B cell (primary cell): ENCODE measurements around the gene TFAP2A. TPM values are rescaled to one million over a fixed set of nuclear protein-coding genes. Genes with fewer than 3 reads are reported as not detected.

Experiments used
- ATAC-seq: fragments of 200-7000 bp; cut with Tn5 transposase; one replicate; pipeline ENCODE4 v1.10.0; 2021; ENCODE audit warnings: low read depth, mild to moderate bottlenecking, moderate number of reproducible peaks, moderate library complexity
- CTCF ChIA-PET: fragments of 350-600 bp; sonication (Branson Sonifier 250); formaldehyde crosslinking; loops from one replicate; lab custom pipeline; 2021; ENCODE audit warnings: antibody characterized with exemption, inconsistent platforms; lab: Charles Lee
- POLR2A ChIA-PET: fragments of 350-600 bp; sonication (Branson Sonifier 250); formaldehyde crosslinking; loops from one replicate; lab custom pipeline; 2021; ENCODE audit warnings: antibody characterized with exemption; lab: Charles Lee
- DNase-seq: peaks from one replicate; pipeline ENCODE4 v3.0.0; 2013
- H2AFZ ChIP-seq: 2 replicates; pipeline ENCODE4 v1.6.1; 2012; ENCODE audit warnings: mild to moderate bottlenecking, low read depth, low read length; ENCODE audit not compliant: insufficient read depth, poor library complexity, severe bottlenecking
- H3K27ac ChIP-seq, 2 donors: 1 replicate in 1 of 2; 2 replicates in 1 of 2; pipeline ENCODE4 v1.5.1; 2012 to 2013; ENCODE audit warnings: low read length in 2 of 2, mild to moderate bottlenecking in 2 of 2, moderate library complexity in 1 of 2
- H3K27me3 ChIP-seq, 4 experiments: fragments of 200-600 bp in 1 of 4; sonication (generic) in 1 of 4; replicated peaks in 1 of 4; 1 replicate in 2 of 4; 2 replicates in 2 of 4; pipeline versions ENCODE4 v1.6.1 to v1.7.0; 2013 to 2016; ENCODE audit warnings: low read length in 3 of 4, mild to moderate bottlenecking in 2 of 4, mixed read lengths in 1 of 4, moderate library complexity in 1 of 4; ENCODE audit not compliant: insufficient read depth in 4 of 4, control insufficient read depth in 3 of 4; ENCODE audit errors: control extremely low read depth in 1 of 4
- H3K36me3 ChIP-seq, 2 experiments: replicated peaks in 1 of 2; 1 replicate in 1 of 2; 2 replicates in 1 of 2; pipeline versions ENCODE4 v1.6.1 to v1.7.1; 2013; ENCODE audit warnings: low read length in 1 of 2; ENCODE audit not compliant: insufficient read depth in 2 of 2, control insufficient read depth in 1 of 2; ENCODE audit errors: control extremely low read depth in 1 of 2, extremely low read depth in 1 of 2
- H3K4me1 ChIP-seq, 2 donors: fragments of 200-600 bp in 1 of 2; sonication (generic) in 1 of 2; 1 replicate in 1 of 2; 2 replicates in 1 of 2; pipeline versions ENCODE4 v1.5.1 to v1.6.1; 2013 to 2017; ENCODE audit warnings: low read length in 2 of 2; ENCODE audit not compliant: control insufficient read depth in 2 of 2, insufficient read depth in 2 of 2
- H3K4me2 ChIP-seq: replicated peaks from 2 replicates; pipeline ENCODE3; 2012; ENCODE audit warnings: mild to moderate bottlenecking, low read depth, low read length; ENCODE audit not compliant: poor library complexity, severe bottlenecking
- H3K4me3 ChIP-seq, 5 experiments: fragments of 200-600 bp in 1 of 5; sonication (generic) in 1 of 5; 1 replicate in 3 of 5; 2 replicates in 2 of 5; pipeline versions ENCODE4 v1.5.1 to v1.7.0; 2011 to 2016; ENCODE audit warnings: low read length in 4 of 5, mild to moderate bottlenecking in 4 of 5, low read depth in 2 of 5, control low read depth in 1 of 5, moderate library complexity in 1 of 5; ENCODE audit not compliant: insufficient read depth in 1 of 5; ENCODE audit errors: control extremely low read depth in 1 of 5, extremely low read depth in 1 of 5
- H3K79me2 ChIP-seq: fragments of 200-600 bp; sonication (generic); one replicate; pipeline ENCODE4 v1.6.0; 2016; ENCODE audit warnings: low read length; ENCODE audit not compliant: control insufficient read depth, insufficient read depth
- H3K9ac ChIP-seq: fragments of 200-600 bp; sonication (generic); 2 replicates; pipeline ENCODE4 v1.6.1; 2017; ENCODE audit warnings: mild to moderate bottlenecking, low read length, moderate library complexity
- H3K9me3 ChIP-seq, 3 donors: one replicate each; pipeline versions ENCODE4 v1.6.1 to v1.7.1; 2013; ENCODE audit warnings: low read length in 2 of 3; ENCODE audit not compliant: control insufficient read depth in 2 of 3, insufficient read depth in 1 of 3; ENCODE audit errors: control extremely low read depth in 1 of 3
- H4K20me1 ChIP-seq: 2 replicates; pipeline ENCODE4 v1.6.0; 2012; ENCODE audit warnings: mild to moderate bottlenecking, low read length; ENCODE audit not compliant: insufficient read depth, control insufficient read depth, poor library complexity, severe bottlenecking
- H3K27ac Mint-ChIP-seq: one replicate; pipeline ENCODE4 v1.8.0; 2021; ENCODE audit warnings: mixed read lengths
- H3K27me3 Mint-ChIP-seq: one replicate; pipeline ENCODE4 v1.8.0; 2021; ENCODE audit warnings: mixed read lengths
- H3K4me1 Mint-ChIP-seq: one replicate; pipeline ENCODE4 v1.8.0; 2021; ENCODE audit warnings: mixed read lengths
- H3K4me3 Mint-ChIP-seq: one replicate; pipeline ENCODE4 v1.8.0; 2021; ENCODE audit warnings: mixed read lengths
- H3K9me3 Mint-ChIP-seq: one replicate; pipeline ENCODE4 v1.8.0; 2022; ENCODE audit warnings: mixed read lengths; ENCODE audit not compliant: insufficient read depth
- CTCF ChIP-seq: fragments of 200-600 bp; IDR thresholded peaks from one replicate; pipeline ENCODE4 v1.8.0; 2022; ENCODE audit warnings: antibody characterized with exemption, mild to moderate bottlenecking
- EZH2 ChIP-seq: IDR thresholded peaks from 2 replicates; pipeline ENCODE4 v1.6.1; 2012; ENCODE audit warnings: borderline replicate concordance, low read depth, mild to moderate bottlenecking, moderate library complexity, low read length; ENCODE audit not compliant: insufficient read depth, poor library complexity, severe bottlenecking
- WGBS: methylation state at CpG from one replicate; pipeline ENCODE4 v1.1.5; 2013; ENCODE audit warnings: missing lambda C conversion rate; ENCODE audit not compliant: insufficient coverage; 5-methylcytosine and 5-hydroxymethylcytosine counted together
- intact Hi-C: fragments of 100-400 bp; cut with micrococcal nuclease; formaldehyde crosslinking; loops from one replicate; pipeline ENCODE4 v1.10.0; 2022
- polyA plus RNA-seq: library from polyadenylated mRNA; depleted of rRNA; stranded (reverse); fragments of >200 nt; gene quantifications from 2 replicates; pipeline ENCODE4 v1.2.3, GENCODE V29; 2012
- total RNA-seq, 2 donors: library from RNA; stranded (reverse); fragments of 120-200 nt in 1 of 2; gene quantifications; 1 replicate in 1 of 2; 2 replicates in 1 of 2; pipeline versions ENCODE4 v1.2.3 to v1.2.4, GENCODE V29; 2013 to 2022

Gene TFAP2A
- total and polyA plus RNA-seq, 2 donors (not counting 1 experiment from before 2014, with no cell fraction given) = not detected

GRCh38 chr6:10369896-10370295 is 45.0 kb downstream of the TFAP2A start:
- Histone ChIP-seq H3K4me3 (no peak overlapping the region), H3K9ac (no peak overlapping the region), H3K27ac (no peak overlapping the region), H2AFZ (no peak overlapping the region), H3K79me2 (no peaks in the 10 kb centered on the region), H3K4me1 (no peaks in the 10 kb centered on the region), H3K9me3 (peaks cover 0 to 4% (median 0%) of the 10 kb centered on the region in 3 donors), H3K27me3 (no peaks in the 10 kb centered on the region), H3K4me2 (no peak overlapping the region), H4K20me1 (no peaks in the 10 kb centered on the region), H3K36me3 (no peaks in the 10 kb centered on the region)
- ChIA-PET CTCF (no interaction called here), POLR2A (no interaction called here)
- ATAC-seq (no peak), DNase-seq (no peak)
- no peak for TF ChIP-seq EZH2
- TF ChIP-seq CTCF = no peak
- Mint-ChIP-seq H3K27me3 (peaks cover 12% of the 10 kb centered on the region), H3K4me3 (no peak overlapping the region), H3K4me1 (no peaks in the 10 kb centered on the region), H3K27ac (no peak overlapping the region), H3K9me3 (no peaks in the 10 kb centered on the region)
- intact Hi-C loops = no loop called here
- 80% methylated on average over 1 of the region's 5 CpGs for WGBS

- Histone ChIP-seq H3K9me3 (peaks cover 0 to 11% (median 0%) of the 10 kb centered on the region in 3 donors), H4K20me1 (no peaks in the 10 kb centered on the region), H3K9ac (no peak overlapping the region), H3K27me3 (no peaks in the 10 kb centered on the region), H3K4me1 (no peaks in the 10 kb centered on the region), H3K79me2 (no peaks in the 10 kb centered on the region), H2AFZ (no peak overlapping the region), H3K4me3 (no peak overlapping the region), H3K27ac (no peak overlapping the region), H3K36me3 (no peaks in the 10 kb centered on the region), H3K4me2 (no peak overlapping the region)
- ATAC-seq (no peak), DNase-seq (no peak)
- Mint-ChIP-seq H3K4me1 (no peaks in the 10 kb centered on the region), H3K27ac (no peak overlapping the region), H3K4me3 (no peak overlapping the region), H3K9me3 (no peaks in the 10 kb centered on the region), H3K27me3 (peaks cover 7% of the 10 kb centered on the region)
- CTCF ChIA-PET = no interaction called here
- 98% methylated on average over 2 of the region's 3 CpGs for WGBS
- POLR2A ChIA-PET = no interaction called here
- TF ChIP-seq CTCF = no peak
- TF ChIP-seq EZH2 = no peak
- intact Hi-C loops = no loop called here
These were observed 46.0 kb downstream of the TFAP2A start for GRCh38 chr6:10368861-10369260.
